ENCODE results near the gene SENP3. TPM values are rescaled to one million over a fixed set of nuclear protein-coding genes. Genes with fewer than 3 reads are reported as not detected.

SENP3 gene
- total and polyA plus RNA-seq, 12 donors: 28.4 to 72.4 (median 43.9) TPM

DNA sequence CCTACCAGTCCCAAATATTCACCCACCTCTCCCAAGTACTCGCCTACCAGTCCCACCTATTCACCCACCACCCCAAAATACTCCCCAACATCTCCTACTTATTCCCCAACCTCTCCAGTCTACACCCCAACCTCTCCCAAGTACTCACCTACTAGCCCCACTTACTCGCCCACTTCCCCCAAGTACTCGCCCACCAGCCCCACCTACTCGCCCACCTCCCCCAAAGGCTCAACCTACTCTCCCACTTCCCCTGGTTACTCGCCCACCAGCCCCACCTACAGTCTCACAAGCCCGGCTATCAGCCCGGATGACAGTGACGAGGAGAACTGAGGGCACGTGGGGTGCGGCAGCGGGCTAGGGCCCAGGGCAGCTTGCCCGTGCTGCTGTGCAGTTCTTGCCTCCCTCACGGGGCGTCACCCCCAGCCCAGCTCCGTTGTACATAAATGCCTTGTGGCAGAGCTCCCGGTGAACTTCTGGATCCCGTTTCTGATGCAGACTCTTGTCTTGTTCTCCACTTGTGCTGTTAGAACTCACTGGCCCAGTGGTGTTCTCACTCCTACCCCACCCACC, 47.8 kb upstream of the SENP3 start:
- Histone ChIP-seq H3K36me3 (replicated peaks in 1 of 2) (peaks cover 0 to 55% of the 10 kb centered on the region in 2 donors), H3K4me1 (replicated peaks in 1 of 2) (no peaks in the 10 kb centered on the region), H3K27ac (no peak overlapping the region), H3K27me3 (no peaks in the 10 kb centered on the region), H3K4me3 (no peak overlapping the region), H3K9me3 (replicated peaks in 1 of 3) (no peaks in the 10 kb centered on the region)
- no peak for DNase-seq
- intact Hi-C loops (cut with DNase I): no loop called here
- 68 to 76% (median 70%) methylated on average over 11 to 17 of the region's 17 CpGs for WGBS, 4 donors
- TF ChIP-seq, protein P1, sequence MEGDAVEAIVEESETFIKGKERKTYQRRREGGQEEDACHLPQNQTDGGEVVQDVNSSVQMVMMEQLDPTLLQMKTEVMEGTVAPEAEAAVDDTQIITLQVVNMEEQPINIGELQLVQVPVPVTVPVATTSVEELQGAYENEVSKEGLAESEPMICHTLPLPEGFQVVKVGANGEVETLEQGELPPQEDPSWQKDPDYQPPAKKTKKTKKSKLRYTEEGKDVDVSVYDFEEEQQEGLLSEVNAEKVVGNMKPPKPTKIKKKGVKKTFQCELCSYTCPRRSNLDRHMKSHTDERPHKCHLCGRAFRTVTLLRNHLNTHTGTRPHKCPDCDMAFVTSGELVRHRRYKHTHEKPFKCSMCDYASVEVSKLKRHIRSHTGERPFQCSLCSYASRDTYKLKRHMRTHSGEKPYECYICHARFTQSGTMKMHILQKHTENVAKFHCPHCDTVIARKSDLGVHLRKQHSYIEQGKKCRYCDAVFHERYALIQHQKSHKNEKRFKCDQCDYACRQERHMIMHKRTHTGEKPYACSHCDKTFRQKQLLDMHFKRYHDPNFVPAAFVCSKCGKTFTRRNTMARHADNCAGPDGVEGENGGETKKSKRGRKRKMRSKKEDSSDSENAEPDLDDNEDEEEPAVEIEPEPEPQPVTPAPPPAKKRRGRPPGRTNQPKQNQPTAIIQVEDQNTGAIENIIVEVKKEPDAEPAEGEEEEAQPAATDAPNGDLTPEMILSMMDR (IDR thresholded peaks at IDR 0.05): no peak
- no peak for TF ChIP-seq POLR2A (IDR thresholded peaks at IDR 0.05)

DNA sequence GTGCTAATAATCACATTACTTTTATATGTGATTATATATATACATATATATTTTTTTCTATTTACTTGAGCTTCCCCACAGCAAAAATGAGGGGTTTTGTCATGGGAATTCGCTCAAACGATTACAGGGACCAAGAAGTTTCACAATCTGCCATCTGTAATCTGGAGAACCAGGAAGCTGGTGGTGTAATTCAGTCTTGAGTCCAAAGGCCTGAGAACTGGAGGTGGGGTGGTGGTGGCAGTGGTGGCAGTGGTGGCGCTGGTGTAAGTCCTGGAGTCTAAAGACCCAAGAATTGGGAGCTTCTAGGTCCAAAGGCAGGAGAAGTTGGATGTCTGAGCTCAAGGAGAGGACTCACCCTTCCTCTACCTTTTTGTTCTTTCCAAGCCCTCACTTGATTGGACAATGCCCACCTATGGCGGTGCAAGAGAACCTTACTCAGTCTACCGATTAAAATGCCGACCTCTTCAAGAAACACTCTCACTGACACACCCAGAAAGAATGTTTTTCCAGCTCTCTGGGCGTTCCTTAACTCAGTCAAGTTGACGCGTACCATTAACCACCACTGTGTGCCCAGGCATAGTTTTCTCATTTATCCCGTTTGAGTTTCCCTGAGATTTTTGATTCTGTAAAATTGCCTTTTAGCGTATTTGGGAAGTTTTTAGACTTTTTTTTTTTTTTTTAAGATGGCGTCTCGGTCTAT, 45.7 kb upstream of the SENP3 start:
- no peak for TF ChIP-seq POLR2A (IDR thresholded peaks at IDR 0.05)
- TF ChIP-seq, protein P1 (IDR thresholded peaks at IDR 0.05): no peak
- Histone ChIP-seq H3K4me3 (no peak overlapping the region), H3K36me3 (replicated peaks in 1 of 2) (peaks cover 0 to 34% of the 10 kb centered on the region in 2 donors), H3K27me3 (no peaks in the 10 kb centered on the region), H3K27ac (no peak overlapping the region), H3K9me3 (replicated peaks in 1 of 3) (no peaks in the 10 kb centered on the region), H3K4me1 (replicated peaks in 1 of 2) (no peaks in the 10 kb centered on the region)
- intact Hi-C loops (cut with DNase I): loop anchor here in 1 of 2 donors (5.0 kb wide), 1 partner anchor 46 kb away; the partner anchor contains the start of gene SENP3
- WGBS, 4 donors: 84 to 91% (median 89%) methylated on average over 13 of the region's 13 CpGs
- DNase-seq: no peak

DNA sequence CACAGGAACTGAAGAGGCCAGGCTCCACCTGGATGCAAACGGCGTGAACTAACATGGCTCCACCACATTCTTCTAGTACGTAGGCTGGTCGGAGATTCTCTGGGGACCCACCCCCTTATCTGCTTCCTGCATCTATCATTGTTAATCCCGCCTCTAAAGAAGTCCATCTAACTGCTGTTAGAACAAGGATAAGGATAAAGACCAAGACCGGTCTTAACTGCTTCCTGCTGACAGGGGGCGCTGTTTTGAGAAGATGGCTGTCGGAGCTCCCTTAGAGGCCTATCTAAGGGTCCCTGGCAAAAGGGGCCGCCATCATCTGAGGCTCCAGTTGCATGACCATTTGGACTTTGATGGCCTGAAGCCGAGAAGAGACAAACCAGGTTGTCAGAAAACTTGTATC, 38.7 kb upstream of the SENP3 start:
- 38 to 43% (median 42%) methylated on average over 10 of the region's 10 CpGs for WGBS, 4 donors
- H3K36me3 ChIP-seq (replicated peaks in 1 of 2): no peaks in the 10 kb centered on the region
- H3K27ac ChIP-seq: no peak overlapping the region
- H3K9me3 ChIP-seq (replicated peaks in 1 of 3): no peaks in the 10 kb centered on the region
- TF ChIP-seq, protein P1 (IDR thresholded peaks at IDR 0.05): peak in 5 of 6 experiments; percentile 17 to 58 (median 44)
- TF ChIP-seq POLR2A (IDR thresholded peaks at IDR 0.05): no peak
- intact Hi-C loops (cut with DNase I): no loop called here
- H3K4me1 ChIP-seq (replicated peaks in 1 of 2): no peaks in the 10 kb centered on the region
- H3K4me3 ChIP-seq: no peak overlapping the region
- peak in 3 of 7 donors; percentile 17 to 40 (median 34) for DNase-seq
- H3K27me3 ChIP-seq: no peaks in the 10 kb centered on the region

DNA sequence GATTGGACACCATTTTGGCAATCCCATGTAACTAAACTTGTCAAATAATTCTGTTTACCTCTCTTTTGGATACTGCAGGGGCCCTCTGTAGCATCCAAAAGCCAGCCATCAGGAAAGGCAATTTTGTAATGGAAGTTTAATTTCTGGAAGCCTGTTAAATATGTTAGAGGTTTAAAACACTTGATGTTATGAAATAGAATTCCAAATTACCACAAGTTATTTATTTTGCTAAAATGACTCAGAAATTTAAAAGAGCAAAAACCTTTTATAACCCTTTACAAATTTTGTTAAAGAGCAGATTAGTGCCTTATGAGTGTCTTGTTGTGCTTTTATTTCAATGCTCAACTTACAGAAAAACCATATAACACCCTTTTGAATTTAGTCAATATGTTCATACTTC, 32.9 kb upstream of the SENP3 start:
- no peak for DNase-seq
- intact Hi-C loops (cut with DNase I): no loop called here
- H3K4me1 ChIP-seq (replicated peaks in 1 of 2): no peaks in the 10 kb centered on the region

More for the DNA sequence above, 32.9 kb upstream of the SENP3 start:
- Histone ChIP-seq H3K9me3 (replicated peaks in 1 of 3) (peaks cover 0 to 6% (median 0%) of the 10 kb centered on the region in 3 donors), H3K36me3 (replicated peaks in 1 of 2) (no peaks in the 10 kb centered on the region), H3K4me3 (no peak overlapping the region), H3K27ac (no peak overlapping the region), H3K27me3 (no peaks in the 10 kb centered on the region)
- no peak for TF ChIP-seq POLR2A (IDR thresholded peaks at IDR 0.05)
- TF ChIP-seq, protein P1 (IDR thresholded peaks at IDR 0.05): no peak

All from adrenal gland (tissue), 12 donors.